HG03159 (cell line): ENCODE measurements around the gene IL13RA1.
"Not testable (repeated sequence)": the region's sequence is repeated elsewhere in the genome, so short reads cannot be mapped to it uniquely, and the experiment has no call there.

Source experiments
- ATAC-seq: cut with Tn5 transposase; IDR thresholded peaks from one replicate; pipeline ENCODE4 v1.9.1; 2021; ENCODE audit warnings: mild to moderate bottlenecking, moderate library complexity; ENCODE audit not compliant: unreplicated experiment

IL13RA1 gene

GRCh38 chrX:118727686-118728339 is 407 bp downstream of the IL13RA1 start:
- no peak for ATAC-seq

GRCh38 chrX:118729042-118729652 is 1.7 kb downstream of the IL13RA1 start:
- no peak for ATAC-seq

GRCh38 chrX:118730500-118731247 is 3.3 kb downstream of the IL13RA1 start:
- ATAC-seq: no peak

GRCh38 chrX:118732551-118732950 is 5.1 kb downstream of the IL13RA1 start:
- ATAC-seq: not testable (repeated sequence)

GRCh38 chrX:118734909-118735308 is 7.5 kb downstream of the IL13RA1 start:
- ATAC-seq: no peak

- ATAC-seq: peak; percentile 74
Measured at GRCh38 chrX:118736394-118737010, 9.1 kb downstream of the IL13RA1 start.

- ATAC-seq: no peak
Measured at GRCh38 chrX:118739577-118739976, 12.2 kb downstream of the IL13RA1 start.

GRCh38 chrX:118740276-118740889 is 13.0 kb downstream of the IL13RA1 start:
- no peak for ATAC-seq

- no peak for ATAC-seq
Measured at GRCh38 chrX:118742176-118742575, 14.8 kb downstream of the IL13RA1 start.

- no peak for ATAC-seq
Measured at GRCh38 chrX:118745570-118745969, 18.2 kb downstream of the IL13RA1 start.

- ATAC-seq: peak; percentile 86
Measured at GRCh38 chrX:118751950-118752783, 24.8 kb downstream of the IL13RA1 start.

- no peak for ATAC-seq
Measured at GRCh38 chrX:118755633-118756032, 28.2 kb downstream of the IL13RA1 start.

- ATAC-seq: no peak
Measured at GRCh38 chrX:118756101-118756500, 28.7 kb downstream of the IL13RA1 start.

- no peak for ATAC-seq
Measured at GRCh38 chrX:118758511-118758910, 31.1 kb downstream of the IL13RA1 start.

- ATAC-seq: peak; percentile 66
Measured at GRCh38 chrX:118760025-118760424, 32.6 kb downstream of the IL13RA1 start.

GRCh38 chrX:118761939-118762707 is 34.7 kb downstream of the IL13RA1 start:
- ATAC-seq: no peak

- no peak for ATAC-seq
Measured at GRCh38 chrX:118763489-118763888, 36.1 kb downstream of the IL13RA1 start.

GRCh38 chrX:118764122-118764521 is 36.7 kb downstream of the IL13RA1 start:
- no peak for ATAC-seq

- ATAC-seq: no peak
Measured at GRCh38 chrX:118770133-118770760, 42.8 kb downstream of the IL13RA1 start.
